Mononuclear cell (primary cell): ENCODE measurements around the gene FCRL5. TPM values are rescaled to one million over a fixed set of nuclear protein-coding genes. Genes with fewer than 3 reads are reported as not detected.
A peak's percentile ranks its signal among the peaks of the same experiment; 100 is the strongest.

Experiments
- H3K27me3 ChIP-seq: 2 replicates; pipeline ENCODE4 v1.6.0; 2011; ENCODE audit warnings: low read length, control low read depth; ENCODE audit not compliant: insufficient read depth
- H3K4me1 ChIP-seq: 2 replicates; pipeline ENCODE4 v1.5.1; 2011; ENCODE audit warnings: mild to moderate bottlenecking, low read length, control low read depth; ENCODE audit not compliant: insufficient read depth
- H3K4me3 ChIP-seq: 2 replicates; pipeline ENCODE4 v1.5.1; 2011; ENCODE audit warnings: mild to moderate bottlenecking, low read length, moderate library complexity
- H3K9me3 ChIP-seq: 2 replicates; pipeline ENCODE4 v1.5.1; 2011; ENCODE audit warnings: low read depth, mild to moderate bottlenecking, control low read depth, low read length
- total RNA-seq: library from RNA; depleted of rRNA; stranded (reverse); fragments of >200 nt; gene quantifications from one replicate; pipeline ENCODE4 v1.2.3, GENCODE V29; 2012

FCRL5 gene
- 6.6 TPM for total RNA-seq

- Histone ChIP-seq H3K4me3 (peak within 1 kb of the TSS; percentile 14), H3K9me3 (no peaks in the 10 kb centered on the region), H3K27me3 (peaks cover 3% of the 10 kb centered on the region), H3K4me1 (peaks cover 4% of the 10 kb centered on the region)
These were observed at the start of gene FCRL5 for GRCh38 chr1:157551694-157552693. FCRL5 (minus strand) TSS chr1:157552515; CDS start chr1:157552362, 153 bp downstream.

- Histone ChIP-seq H3K9me3 (no peaks in the 10 kb centered on the region), H3K4me1 (peaks cover 11% of the 10 kb centered on the region), H3K4me3 (no peak overlapping the region), H3K27me3 (peaks cover 68% of the 10 kb centered on the region)
These were observed 47.9 kb upstream of the FCRL5 start for GRCh38 chr1:157600236-157600635.

GRCh38 chr1:157597959-157598667 is 45.8 kb upstream of the FCRL5 start, which contains the start of gene FCRL4:
FCRL4 (minus strand) TSS chr1:157598085; CDS start chr1:157597944, 141 bp downstream.
- Histone ChIP-seq H3K9me3 (no peaks in the 10 kb centered on the region), H3K4me3 (no peak within 1 kb of the TSS), H3K27me3 (peaks cover 65% of the 10 kb centered on the region), H3K4me1 (peaks cover 17% of the 10 kb centered on the region)

- no peaks in the 10 kb centered on the region for H3K9me3 ChIP-seq
- peaks cover 17% of the 10 kb centered on the region for H3K4me1 ChIP-seq
- no peak overlapping the region for H3K4me3 ChIP-seq
- peaks cover 54% of the 10 kb centered on the region for H3K27me3 ChIP-seq
These were observed 44.1 kb upstream of the FCRL5 start for GRCh38 chr1:157596384-157596783.

GRCh38 chr1:157595356-157595755 is 43.0 kb upstream of the FCRL5 start:
- no peaks in the 10 kb centered on the region for H3K9me3 ChIP-seq
- H3K4me1 ChIP-seq = peaks cover 17% of the 10 kb centered on the region
- H3K27me3 ChIP-seq = peaks cover 55% of the 10 kb centered on the region
- H3K4me3 ChIP-seq = no peak overlapping the region

GRCh38 chr1:157585984-157586383 is 33.7 kb upstream of the FCRL5 start:
- H3K4me1 ChIP-seq = peaks cover 11% of the 10 kb centered on the region
- no peak overlapping the region for H3K4me3 ChIP-seq
- peaks cover 40% of the 10 kb centered on the region for H3K27me3 ChIP-seq
- no peaks in the 10 kb centered on the region for H3K9me3 ChIP-seq

GRCh38 chr1:157584503-157584902 is 32.2 kb upstream of the FCRL5 start:
- no peaks in the 10 kb centered on the region for H3K9me3 ChIP-seq
- peaks cover 31% of the 10 kb centered on the region for H3K27me3 ChIP-seq
- H3K4me3 ChIP-seq = no peak overlapping the region
- peaks cover 11% of the 10 kb centered on the region for H3K4me1 ChIP-seq

- Histone ChIP-seq H3K9me3 (no peaks in the 10 kb centered on the region), H3K4me1 (peaks cover 6% of the 10 kb centered on the region), H3K27me3 (peaks cover 15% of the 10 kb centered on the region), H3K4me3 (no peak overlapping the region)
These were observed 28.5 kb upstream of the FCRL5 start for GRCh38 chr1:157580828-157581210.

- H3K4me1 ChIP-seq = peaks cover under 1% of the 10 kb centered on the region
- peaks cover 11% of the 10 kb centered on the region for H3K27me3 ChIP-seq
- no peaks in the 10 kb centered on the region for H3K9me3 ChIP-seq
- no peak overlapping the region for H3K4me3 ChIP-seq
These were observed 28.0 kb upstream of the FCRL5 start for GRCh38 chr1:157580179-157580827.

GRCh38 chr1:157577420-157577819 is 25.1 kb upstream of the FCRL5 start:
- Histone ChIP-seq H3K4me1 (no peaks in the 10 kb centered on the region), H3K4me3 (no peak overlapping the region), H3K9me3 (no peaks in the 10 kb centered on the region), H3K27me3 (peaks cover 11% of the 10 kb centered on the region)

- no peak overlapping the region for H3K4me3 ChIP-seq
- no peaks in the 10 kb centered on the region for H3K9me3 ChIP-seq
- H3K4me1 ChIP-seq = no peaks in the 10 kb centered on the region
- H3K27me3 ChIP-seq = peaks cover 11% of the 10 kb centered on the region
These were observed 23.4 kb upstream of the FCRL5 start for GRCh38 chr1:157575744-157576143.

- no peaks in the 10 kb centered on the region for H3K4me1 ChIP-seq
- H3K9me3 ChIP-seq = no peaks in the 10 kb centered on the region
- no peak overlapping the region for H3K4me3 ChIP-seq
- H3K27me3 ChIP-seq = peaks cover 11% of the 10 kb centered on the region
These were observed 22.5 kb upstream of the FCRL5 start for GRCh38 chr1:157574836-157575235.

GRCh38 chr1:157566484-157567300 is 14.4 kb upstream of the FCRL5 start:
- H3K9me3 ChIP-seq = no peaks in the 10 kb centered on the region
- peaks cover 1% of the 10 kb centered on the region for H3K27me3 ChIP-seq
- peaks cover 44% of the 10 kb centered on the region for H3K4me1 ChIP-seq
- no peak overlapping the region for H3K4me3 ChIP-seq

GRCh38 chr1:157562515-157562914 is 10.2 kb upstream of the FCRL5 start:
- Histone ChIP-seq H3K27me3 (peaks cover 6% of the 10 kb centered on the region), H3K4me1 (peaks cover 46% of the 10 kb centered on the region), H3K4me3 (no peak overlapping the region)

More at GRCh38 chr1:157562515-157562914, 10.2 kb upstream of the FCRL5 start:
- H3K9me3 ChIP-seq = no peaks in the 10 kb centered on the region
